Measurements from ENCODE around the gene ZNF853. TPM values are rescaled to one million over a fixed set of nuclear protein-coding genes. Genes with fewer than 3 reads are reported as not detected.

ZNF853 gene
- polyA plus RNA-seq, 1 of the 3 experiments (the other 2 are of a cell fraction) = 15.9 TPM

DNA sequence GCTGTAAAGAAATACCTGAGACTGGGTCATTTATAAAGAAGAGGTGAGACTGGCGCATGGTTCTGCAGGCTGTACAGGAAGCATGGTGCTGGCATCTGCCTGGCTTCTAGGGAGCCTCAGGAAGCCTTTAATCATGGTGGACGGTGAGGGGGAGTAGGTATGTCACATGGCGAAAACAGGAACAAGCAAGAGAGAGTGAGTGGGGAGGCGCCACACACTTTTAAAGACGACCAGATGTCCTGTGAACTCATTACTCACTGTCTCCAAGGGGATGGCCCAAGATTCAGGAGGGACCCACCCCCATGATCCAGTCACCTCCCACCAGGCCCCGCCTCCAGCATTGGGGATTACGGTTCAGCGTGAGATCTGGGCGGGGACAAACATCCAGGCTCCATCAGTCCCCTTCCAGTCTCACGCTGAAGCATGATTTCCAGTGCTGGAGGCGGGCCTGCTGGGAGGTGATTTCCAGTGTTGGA, 24.9 kb downstream of the ZNF853 start (continued):
- no peak for TF ChIP-seq SIN3A (IDR thresholded peaks at IDR 0.05; ENCODE audit: borderline replicate concordance, low read depth, low read length)
- no peak for TF ChIP-seq EZH2phosphoT487 (IDR thresholded peaks at IDR 0.05; ENCODE audit: borderline replicate concordance, low read depth)

DNA sequence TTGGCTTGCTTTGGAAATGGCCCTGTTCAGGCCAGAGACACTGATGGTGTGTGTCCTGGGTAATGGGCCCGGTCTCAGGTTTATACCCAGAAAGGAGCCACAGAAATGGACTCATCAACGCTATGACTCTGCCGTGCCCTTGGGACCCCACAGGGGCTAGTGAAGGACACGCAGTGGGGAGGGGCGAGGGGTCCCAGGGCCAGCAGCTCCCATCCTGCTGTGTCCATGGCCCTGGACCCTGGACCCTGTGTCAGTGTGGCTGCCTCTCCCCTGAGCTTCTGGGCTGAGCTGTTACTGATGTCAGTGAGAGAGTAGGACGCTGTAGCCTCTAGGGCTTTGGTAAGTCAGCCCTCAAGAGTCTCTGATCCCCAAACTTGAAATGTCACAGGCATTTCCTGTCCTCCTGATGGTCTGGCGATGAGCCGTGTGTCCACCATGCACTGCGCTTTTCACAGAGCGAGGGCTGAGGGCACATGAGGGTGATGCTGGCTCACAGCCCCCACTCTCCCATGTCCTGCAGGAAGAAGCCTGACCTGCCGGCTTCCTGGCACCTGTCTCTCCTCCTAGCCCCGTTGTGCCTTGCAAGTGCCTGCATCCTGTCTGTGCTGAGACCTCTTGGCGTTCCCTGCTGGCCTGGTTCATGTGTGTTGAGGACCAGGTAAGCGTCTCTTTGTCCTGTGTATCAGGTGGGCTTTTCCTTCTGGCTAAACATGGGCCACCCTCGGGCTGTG, 26.1 kb downstream of the ZNF853 start:
- POLR2A ChIA-PET = interaction anchor here (1.8 kb wide), 1 partner anchor 17 kb away, joined by 6 read pairs; no protein-coding TSS in a partner anchor
- Histone ChIP-seq H3K4me1 (ENCODE audit: control insufficient read depth in 1 of 2, insufficient read depth in 2 of 2, low read depth in 1 of 2, low read length in 1 of 2) (peaks cover 5 to 13% of the 10 kb centered on the region in 2 experiments; a peak in 2 of 4 replicates), H3K4me2 (no peak overlapping the region), H3K36me3 (replicated peaks in 1 of 2; ENCODE audit: control insufficient read depth in 1 of 2, insufficient read depth in 2 of 2, low read length in 1 of 2) (peaks cover 40 to 67% of the 10 kb centered on the region in 2 experiments), H3K9ac (no peak overlapping the region), H3K9me2 (no peaks in the 10 kb centered on the region), H3F3A (replicated peaks; ENCODE audit: insufficient read depth) (no peaks in the 10 kb centered on the region), H3K27ac (ENCODE audit: low read depth in 2 of 2, low read length in 1 of 2) (no peak overlapping the region), H2AFZ (ENCODE audit: low read depth) (no peak overlapping the region), H3K4me3 (ENCODE audit: low read depth in 2 of 2, low read length in 1 of 2) (no peak overlapping the region), H3K79me2 (ENCODE audit: insufficient read depth) (peaks cover 60% of the 10 kb centered on the region), H3K9me3 (no peaks in the 10 kb centered on the region), H3K27me3 (ENCODE audit: insufficient read depth) (no peaks in the 10 kb centered on the region), H4K20me1 (ENCODE audit: insufficient read depth) (peaks cover 16% of the 10 kb centered on the region; the same call in 1 of the 2 replicates)
- DNase-seq = no peak
- CTCF ChIA-PET = interaction anchor here (0.9 kb wide), 1 partner anchor 16 kb away, joined by 3 read pairs; no protein-coding TSS in a partner anchor
- WGBS (ENCODE audit: low lambda C conversion rate) = 93% methylated on average over 14 of the region's 15 CpGs
- TF ChIP-seq GABPA (IDR thresholded peaks at IDR 0.05; ENCODE audit: low read depth) (no peak), REST (IDR thresholded peaks at IDR 0.05; ENCODE audit: low read depth, low read length) (no peak)
- TF ChIP-seq, protein P1, sequence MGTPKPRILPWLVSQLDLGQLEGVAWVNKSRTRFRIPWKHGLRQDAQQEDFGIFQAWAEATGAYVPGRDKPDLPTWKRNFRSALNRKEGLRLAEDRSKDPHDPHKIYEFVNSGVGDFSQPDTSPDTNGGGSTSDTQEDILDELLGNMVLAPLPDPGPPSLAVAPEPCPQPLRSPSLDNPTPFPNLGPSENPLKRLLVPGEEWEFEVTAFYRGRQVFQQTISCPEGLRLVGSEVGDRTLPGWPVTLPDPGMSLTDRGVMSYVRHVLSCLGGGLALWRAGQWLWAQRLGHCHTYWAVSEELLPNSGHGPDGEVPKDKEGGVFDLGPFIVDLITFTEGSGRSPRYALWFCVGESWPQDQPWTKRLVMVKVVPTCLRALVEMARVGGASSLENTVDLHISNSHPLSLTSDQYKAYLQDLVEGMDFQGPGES (IDR thresholded peaks at IDR 0.05; ENCODE audit: low read depth, low read length) = no peak

GRCh38 chr7:6642239-6642839, 26.9 kb downstream of the ZNF853 start:
- Histone ChIP-seq H3K36me3 (replicated peaks in 1 of 2; ENCODE audit: control insufficient read depth in 1 of 2, insufficient read depth in 2 of 2, low read length in 1 of 2) (peaks cover 40 to 75% of the 10 kb centered on the region in 2 experiments), H3K27ac (ENCODE audit: low read depth in 2 of 2, low read length in 1 of 2) (no peak overlapping the region), H3K9me2 (no peaks in the 10 kb centered on the region), H3K79me2 (ENCODE audit: insufficient read depth) (peaks cover 54% of the 10 kb centered on the region), H2AFZ (ENCODE audit: low read depth) (no peak overlapping the region), H3K9ac (no peak overlapping the region), H3K9me3 (no peaks in the 10 kb centered on the region), H3F3A (replicated peaks; ENCODE audit: insufficient read depth) (no peaks in the 10 kb centered on the region), H3K4me1 (ENCODE audit: control insufficient read depth in 1 of 2, insufficient read depth in 2 of 2, low read depth in 1 of 2, low read length in 1 of 2) (peaks cover 5 to 11% of the 10 kb centered on the region in 2 experiments; a peak in 2 of 4 replicates), H4K20me1 (ENCODE audit: insufficient read depth) (peaks cover 25% of the 10 kb centered on the region; the same call in 1 of the 2 replicates), H3K27me3 (ENCODE audit: insufficient read depth) (no peaks in the 10 kb centered on the region), H3K4me2 (no peak overlapping the region), H3K4me3 (ENCODE audit: low read depth in 2 of 2, low read length in 1 of 2) (no peak overlapping the region)
- ChIA-PET CTCF (no interaction called here), POLR2A (interaction anchor here (1.8 kb wide), 1 partner anchor 16 kb away, joined by 6 read pairs; no protein-coding TSS in a partner anchor)
- DNase-seq = no peak
- WGBS (ENCODE audit: low lambda C conversion rate) = 96% methylated on average over 24 of the region's 24 CpGs
- no peak for TF ChIP-seq TCF12 (IDR thresholded peaks at IDR 0.05)
- TF ChIP-seq CHD2 (IDR thresholded peaks at IDR 0.05; ENCODE audit: low read length, partially characterized antibody) = no peak
- TF ChIP-seq CTCF (IDR thresholded peaks at IDR 0.05) = no peak
- TF ChIP-seq GATA2 (CRISPR knock-in tag; IDR thresholded peaks at IDR 0.05) = no peak
- no peak for TF ChIP-seq GABPA (IDR thresholded peaks at IDR 0.05; ENCODE audit: low read depth)
- TF ChIP-seq USF2 (IDR thresholded peaks at IDR 0.05; ENCODE audit: borderline replicate concordance, low read depth, low read length) = no peak
- TF ChIP-seq RXRA (IDR thresholded peaks at IDR 0.05; ENCODE audit: borderline replicate concordance, low read depth) = no peak
- no peak for TF ChIP-seq RAD21 (IDR thresholded peaks at IDR 0.05; ENCODE audit: low read length)
- no peak for TF ChIP-seq TEAD4 (IDR thresholded peaks at IDR 0.05; ENCODE audit: borderline replicate concordance, insufficient read depth)
- no peak for TF ChIP-seq ELF1 (IDR thresholded peaks at IDR 0.05)
- TF ChIP-seq JUND (IDR thresholded peaks at IDR 0.05) = no peak
- TF ChIP-seq TAF1 (IDR thresholded peaks at IDR 0.05; ENCODE audit: borderline replicate concordance, low read depth, low read length) = no peak
